B cell (primary cell): Measurements from ENCODE around the gene LEMD1. TPM values are rescaled to one million over a fixed set of nuclear protein-coding genes. Genes with fewer than 3 reads are reported as not detected.

Source experiments
- ATAC-seq: fragments of 200-7000 bp; cut with Tn5 transposase; one replicate; pipeline ENCODE4 v1.10.0; 2021; ENCODE audit warnings: low read depth, mild to moderate bottlenecking, moderate number of reproducible peaks, moderate library complexity
- CTCF ChIA-PET: fragments of 350-600 bp; sonication (Branson Sonifier 250); formaldehyde crosslinking; loops from one replicate; lab custom pipeline; 2021; ENCODE audit warnings: antibody characterized with exemption, inconsistent platforms; lab: Charles Lee
- POLR2A ChIA-PET: fragments of 350-600 bp; sonication (Branson Sonifier 250); formaldehyde crosslinking; loops from one replicate; lab custom pipeline; 2021; ENCODE audit warnings: antibody characterized with exemption; lab: Charles Lee
- DNase-seq: peaks from one replicate; pipeline ENCODE4 v3.0.0; 2013
- H2AFZ ChIP-seq: 2 replicates; pipeline ENCODE4 v1.6.1; 2012; ENCODE audit warnings: mild to moderate bottlenecking, low read depth, low read length; ENCODE audit not compliant: insufficient read depth, poor library complexity, severe bottlenecking
- H3K27ac ChIP-seq, 2 donors: 1 replicate in 1 of 2; 2 replicates in 1 of 2; pipeline ENCODE4 v1.5.1; 2012 to 2013; ENCODE audit warnings: low read length in 2 of 2, mild to moderate bottlenecking in 2 of 2, moderate library complexity in 1 of 2
- H3K27me3 ChIP-seq, 4 experiments: fragments of 200-600 bp in 1 of 4; sonication (generic) in 1 of 4; replicated peaks in 1 of 4; 1 replicate in 2 of 4; 2 replicates in 2 of 4; pipeline versions ENCODE4 v1.6.1 to v1.7.0; 2013 to 2016; ENCODE audit warnings: low read length in 3 of 4, mild to moderate bottlenecking in 2 of 4, mixed read lengths in 1 of 4, moderate library complexity in 1 of 4; ENCODE audit not compliant: insufficient read depth in 4 of 4, control insufficient read depth in 3 of 4; ENCODE audit errors: control extremely low read depth in 1 of 4
- H3K36me3 ChIP-seq, 2 experiments: replicated peaks in 1 of 2; 1 replicate in 1 of 2; 2 replicates in 1 of 2; pipeline versions ENCODE4 v1.6.1 to v1.7.1; 2013; ENCODE audit warnings: low read length in 1 of 2; ENCODE audit not compliant: insufficient read depth in 2 of 2, control insufficient read depth in 1 of 2; ENCODE audit errors: control extremely low read depth in 1 of 2, extremely low read depth in 1 of 2
- H3K4me1 ChIP-seq, 2 donors: fragments of 200-600 bp in 1 of 2; sonication (generic) in 1 of 2; 1 replicate in 1 of 2; 2 replicates in 1 of 2; pipeline versions ENCODE4 v1.5.1 to v1.6.1; 2013 to 2017; ENCODE audit warnings: low read length in 2 of 2; ENCODE audit not compliant: control insufficient read depth in 2 of 2, insufficient read depth in 2 of 2
- H3K4me2 ChIP-seq: replicated peaks from 2 replicates; pipeline ENCODE3; 2012; ENCODE audit warnings: mild to moderate bottlenecking, low read depth, low read length; ENCODE audit not compliant: poor library complexity, severe bottlenecking
- H3K4me3 ChIP-seq, 5 experiments: fragments of 200-600 bp in 1 of 5; sonication (generic) in 1 of 5; 1 replicate in 3 of 5; 2 replicates in 2 of 5; pipeline versions ENCODE4 v1.5.1 to v1.7.0; 2011 to 2016; ENCODE audit warnings: low read length in 4 of 5, mild to moderate bottlenecking in 4 of 5, low read depth in 2 of 5, control low read depth in 1 of 5, moderate library complexity in 1 of 5; ENCODE audit not compliant: insufficient read depth in 1 of 5; ENCODE audit errors: control extremely low read depth in 1 of 5, extremely low read depth in 1 of 5
- H3K79me2 ChIP-seq: fragments of 200-600 bp; sonication (generic); one replicate; pipeline ENCODE4 v1.6.0; 2016; ENCODE audit warnings: low read length; ENCODE audit not compliant: control insufficient read depth, insufficient read depth
- H3K9ac ChIP-seq: fragments of 200-600 bp; sonication (generic); 2 replicates; pipeline ENCODE4 v1.6.1; 2017; ENCODE audit warnings: mild to moderate bottlenecking, low read length, moderate library complexity
- H3K9me3 ChIP-seq, 3 donors: one replicate each; pipeline versions ENCODE4 v1.6.1 to v1.7.1; 2013; ENCODE audit warnings: low read length in 2 of 3; ENCODE audit not compliant: control insufficient read depth in 2 of 3, insufficient read depth in 1 of 3; ENCODE audit errors: control extremely low read depth in 1 of 3
- H4K20me1 ChIP-seq: 2 replicates; pipeline ENCODE4 v1.6.0; 2012; ENCODE audit warnings: mild to moderate bottlenecking, low read length; ENCODE audit not compliant: insufficient read depth, control insufficient read depth, poor library complexity, severe bottlenecking
- H3K27ac Mint-ChIP-seq: one replicate; pipeline ENCODE4 v1.8.0; 2021; ENCODE audit warnings: mixed read lengths
- H3K27me3 Mint-ChIP-seq: one replicate; pipeline ENCODE4 v1.8.0; 2021; ENCODE audit warnings: mixed read lengths
- H3K4me1 Mint-ChIP-seq: one replicate; pipeline ENCODE4 v1.8.0; 2021; ENCODE audit warnings: mixed read lengths
- H3K4me3 Mint-ChIP-seq: one replicate; pipeline ENCODE4 v1.8.0; 2021; ENCODE audit warnings: mixed read lengths
- H3K9me3 Mint-ChIP-seq: one replicate; pipeline ENCODE4 v1.8.0; 2022; ENCODE audit warnings: mixed read lengths; ENCODE audit not compliant: insufficient read depth
- CTCF ChIP-seq: fragments of 200-600 bp; IDR thresholded peaks from one replicate; pipeline ENCODE4 v1.8.0; 2022; ENCODE audit warnings: antibody characterized with exemption, mild to moderate bottlenecking
- EZH2 ChIP-seq: IDR thresholded peaks from 2 replicates; pipeline ENCODE4 v1.6.1; 2012; ENCODE audit warnings: borderline replicate concordance, low read depth, mild to moderate bottlenecking, moderate library complexity, low read length; ENCODE audit not compliant: insufficient read depth, poor library complexity, severe bottlenecking
- WGBS: methylation state at CpG from one replicate; pipeline ENCODE4 v1.1.5; 2013; ENCODE audit warnings: missing lambda C conversion rate; ENCODE audit not compliant: insufficient coverage; 5-methylcytosine and 5-hydroxymethylcytosine counted together
- intact Hi-C: fragments of 100-400 bp; cut with micrococcal nuclease; formaldehyde crosslinking; loops from one replicate; pipeline ENCODE4 v1.10.0; 2022
- polyA plus RNA-seq: library from polyadenylated mRNA; depleted of rRNA; stranded (reverse); fragments of >200 nt; gene quantifications from 2 replicates; pipeline ENCODE4 v1.2.3, GENCODE V29; 2012
- total RNA-seq, 2 donors: library from RNA; stranded (reverse); fragments of 120-200 nt in 1 of 2; gene quantifications; 1 replicate in 1 of 2; 2 replicates in 1 of 2; pipeline versions ENCODE4 v1.2.3 to v1.2.4, GENCODE V29; 2013 to 2022

The LEMD1 gene
- total and polyA plus RNA-seq, 2 donors (not counting 1 experiment from before 2014, with no cell fraction given): 0.57 TPM; not detected in 1

- CTCF ChIA-PET: interaction anchor here (1.5 to 2.5 kb wide), 2 partner anchors 10 to 128 kb away, joined by 4 to 10 read pairs; no protein-coding TSS in a partner anchor
These were observed 61.0 kb downstream of the LEMD1 start for GRCh38 chr1:205360891-205361290.

More at GRCh38 chr1:205360891-205361290, 61.0 kb downstream of the LEMD1 start:
- no peak overlapping the region for H3K27ac ChIP-seq
- ATAC-seq: no peak
- no peaks in the 10 kb centered on the region for H3K36me3 ChIP-seq
- H3K4me1 ChIP-seq: peaks cover 0 to 5% of the 10 kb centered on the region in 2 donors
- no peak for TF ChIP-seq EZH2
- no peak for TF ChIP-seq CTCF
- no peak for DNase-seq
- peaks cover 0 to 4% (median 0%) of the 10 kb centered on the region in 4 experiments for H3K27me3 ChIP-seq
- no peak overlapping the region for H3K4me3 Mint-ChIP-seq
- 85% methylated on average over 4 of the region's 4 CpGs for WGBS
- H3K4me3 ChIP-seq: no peak overlapping the region
- no peaks in the 10 kb centered on the region for H4K20me1 ChIP-seq
- no peaks in the 10 kb centered on the region for H3K9me3 Mint-ChIP-seq
- no peaks in the 10 kb centered on the region for H3K9me3 ChIP-seq
- no peak overlapping the region for H3K4me2 ChIP-seq
- H3K27ac Mint-ChIP-seq: no peak overlapping the region
- intact Hi-C loops: no loop called here
- H3K4me1 Mint-ChIP-seq: peaks cover 4% of the 10 kb centered on the region
- H3K79me2 ChIP-seq: no peaks in the 10 kb centered on the region
- peaks cover 20% of the 10 kb centered on the region for H3K27me3 Mint-ChIP-seq
- no peak overlapping the region for H3K9ac ChIP-seq
- no peak overlapping the region for H2AFZ ChIP-seq
- POLR2A ChIA-PET: no interaction called here
